Esophagus (tissue), 2 donors: ENCODE data around the gene EXOG. TPM values are rescaled to one million over a fixed set of nuclear protein-coding genes. Genes with fewer than 3 reads are reported as not detected.
"Not testable (repeated sequence)": the region's sequence is repeated elsewhere in the genome, so short reads cannot be mapped to it uniquely, and the experiment has no call there.

Source experiments
- H3K27ac ChIP-seq, 2 donors: one replicate each; pipeline ENCODE4 v1.5.1; 2013; ENCODE audit warnings: low read depth in 2 of 2, mild to moderate bottlenecking in 2 of 2, inconsistent platforms in 1 of 2, low read length in 1 of 2, moderate library complexity in 1 of 2
- H3K27me3 ChIP-seq, 2 donors: one replicate each; pipeline ENCODE4 v1.6.1; 2013; ENCODE audit warnings: low read length in 2 of 2, control low read depth in 1 of 2, mild to moderate bottlenecking in 1 of 2; ENCODE audit not compliant: insufficient read depth in 2 of 2, control insufficient read depth in 1 of 2
- H3K36me3 ChIP-seq, 2 donors: one replicate each; pipeline ENCODE4 v1.6.1; 2013; ENCODE audit warnings: low read length in 1 of 2; ENCODE audit not compliant: control insufficient read depth in 2 of 2, insufficient read depth in 2 of 2
- H3K4me1 ChIP-seq, 2 donors: one replicate each; pipeline ENCODE4 v1.6.1; 2013; ENCODE audit warnings: low read length in 1 of 2; ENCODE audit not compliant: control insufficient read depth in 2 of 2, insufficient read depth in 2 of 2
- H3K4me3 ChIP-seq, 2 donors: one replicate each; pipeline ENCODE4 v1.5.1; 2013; ENCODE audit warnings: low read length in 2 of 2, mild to moderate bottlenecking in 2 of 2, low read depth in 1 of 2, moderate library complexity in 1 of 2
- H3K9me3 ChIP-seq, 2 donors: one replicate each; pipeline ENCODE4 v1.6.1; 2013; ENCODE audit warnings: mild to moderate bottlenecking in 2 of 2, low read depth in 1 of 2, low read length in 1 of 2, moderate library complexity in 1 of 2; ENCODE audit not compliant: control insufficient read depth in 2 of 2, insufficient read depth in 1 of 2
- WGBS, 2 donors: extraction: QIAGEN DNeasy Blood & Tissue Kit; methylation state at CpG; one replicate each; pipeline ENCODE4 v1.1.7; 2013; 5-methylcytosine and 5-hydroxymethylcytosine counted together
- polyA plus RNA-seq, 2 donors: library from polyadenylated mRNA; stranded (reverse); fragments of 200-250 nt; gene quantifications; one replicate each; pipeline ENCODE4 v1.2.3, GENCODE V29; 2013
- donor health status: healthy with polysubstance abuse.
- donor health status: Bipolar disorder and iron deficiency.

The EXOG gene
- polyA plus RNA-seq, 2 donors, result 2.4 to 4.1 TPM

DNA sequence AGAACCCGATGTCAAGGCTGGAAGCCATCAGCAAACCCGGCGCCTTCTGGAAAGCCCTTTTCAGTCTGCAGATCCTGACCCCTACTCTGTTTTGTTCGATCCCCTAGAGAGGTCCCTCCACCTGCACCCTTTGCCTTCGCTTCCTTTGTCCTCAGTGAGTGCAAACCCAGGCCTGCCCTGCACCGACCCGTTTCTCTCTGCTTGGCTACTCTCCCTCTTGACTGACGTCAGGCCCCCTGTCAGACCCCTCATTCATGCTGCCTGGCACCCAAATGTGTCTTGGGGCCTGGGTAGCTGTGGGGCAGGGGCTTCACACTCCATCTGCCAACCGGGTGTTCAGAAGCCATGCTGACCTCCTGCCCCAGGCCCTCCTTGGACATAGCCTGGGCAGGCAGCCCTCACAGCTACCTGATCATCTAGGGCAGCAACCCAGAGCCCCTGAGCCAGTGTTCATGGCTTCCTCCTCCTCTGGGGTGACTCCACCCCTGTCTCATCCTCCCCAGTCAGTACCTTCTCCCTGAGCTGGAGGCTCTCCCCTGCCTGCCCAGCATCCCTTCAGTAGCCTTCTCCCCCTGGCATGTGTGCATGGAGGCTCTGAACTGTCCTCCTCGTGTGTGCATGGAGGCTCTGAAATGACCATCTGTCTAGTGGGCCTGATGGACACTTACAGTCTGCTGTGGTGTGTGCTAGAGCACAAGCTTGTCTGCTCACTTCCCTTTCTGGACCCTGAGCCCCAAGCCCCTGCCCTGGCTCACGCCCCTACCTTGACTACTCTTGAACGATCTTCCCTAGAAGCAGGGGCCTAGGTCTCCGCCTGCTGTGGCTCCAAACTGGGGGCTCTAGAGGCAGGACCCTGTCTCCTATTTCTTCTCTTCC is 69.4 kb downstream of the EXOG start:
- Histone ChIP-seq H3K4me1 (no peaks in the 10 kb centered on the region), H3K4me3 (no peak overlapping the region), H3K9me3 (no peaks in the 10 kb centered on the region), H3K36me3 (no peaks in the 10 kb centered on the region), H3K27ac (no peak overlapping the region), H3K27me3 (no peaks in the 10 kb centered on the region)
- 87 to 91% methylated on average over 13 of the region's 13 CpGs for WGBS, 2 donors

DNA sequence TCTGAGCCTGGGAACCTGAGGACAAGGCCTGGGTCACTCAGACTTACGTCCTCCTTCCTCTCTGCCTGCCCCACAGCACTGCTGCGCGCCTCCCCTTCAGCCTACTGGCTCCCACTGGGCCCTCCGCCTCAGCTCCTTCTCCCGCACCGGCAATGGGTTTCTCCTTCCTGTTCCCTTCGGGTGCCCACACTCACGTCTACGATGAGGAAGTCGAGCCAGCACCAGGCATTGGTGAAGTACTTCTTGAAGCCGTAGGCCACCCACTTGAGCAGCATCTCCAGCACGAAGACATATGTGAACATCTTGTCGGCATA is 70.0 kb downstream of the EXOG start:
- Histone ChIP-seq H3K36me3 (no peaks in the 10 kb centered on the region), H3K27me3 (no peaks in the 10 kb centered on the region), H3K9me3 (no peaks in the 10 kb centered on the region), H3K4me3 (no peak overlapping the region), H3K4me1 (no peaks in the 10 kb centered on the region), H3K27ac (no peak overlapping the region)
- WGBS, 2 donors, result 89 to 93% methylated on average over 13 of the region's 13 CpGs

GRCh38 chr3:38566794-38567193 is 70.7 kb downstream of the EXOG start:
- H3K4me3 ChIP-seq, H3K4me1 ChIP-seq, H3K27ac ChIP-seq, H3K36me3 ChIP-seq, H3K9me3 ChIP-seq, H3K27me3 ChIP-seq: not testable (repeated sequence)
- 84% methylated on average over 7 of the region's 7 CpGs for WGBS, 2 donors

GRCh38 chr3:38567498-38567897 is 71.4 kb downstream of the EXOG start:
- Histone ChIP-seq H3K4me3 (no peak overlapping the region), H3K27ac (no peak overlapping the region), H3K9me3 (no peaks in the 10 kb centered on the region), H3K27me3 (no peaks in the 10 kb centered on the region), H3K4me1 (no peaks in the 10 kb centered on the region), H3K36me3 (no peaks in the 10 kb centered on the region)
- 84 to 91% methylated on average over 4 of the region's 4 CpGs for WGBS, 2 donors

DNA sequence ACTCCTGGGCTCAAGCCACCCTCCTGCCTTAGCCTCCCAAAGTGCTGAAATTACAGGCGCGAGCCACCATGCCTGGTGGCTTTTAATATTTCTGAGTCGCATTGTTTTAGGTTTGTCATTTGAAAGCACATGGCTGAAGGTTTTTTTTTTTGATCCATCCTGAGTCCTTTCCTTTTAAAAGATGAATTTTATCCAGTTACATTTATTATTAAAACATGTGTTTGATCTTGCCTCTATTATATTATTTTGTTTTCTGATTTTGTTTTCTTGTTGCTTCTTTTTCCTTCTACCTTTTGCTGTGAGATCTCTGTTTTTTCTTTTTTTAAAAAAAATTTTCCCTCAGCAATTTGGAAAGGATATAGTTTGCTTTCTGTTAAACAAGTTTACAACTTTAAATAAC is 77.0 kb downstream of the EXOG start:
- Histone ChIP-seq H3K4me1 (no peaks in the 10 kb centered on the region), H3K27me3 (no peaks in the 10 kb centered on the region), H3K4me3 (no peak overlapping the region), H3K9me3 (no peaks in the 10 kb centered on the region), H3K36me3 (no peaks in the 10 kb centered on the region), H3K27ac (no peak overlapping the region)
- WGBS, 2 donors, result 80 to 93% methylated on average over 3 of the region's 3 CpGs

DNA sequence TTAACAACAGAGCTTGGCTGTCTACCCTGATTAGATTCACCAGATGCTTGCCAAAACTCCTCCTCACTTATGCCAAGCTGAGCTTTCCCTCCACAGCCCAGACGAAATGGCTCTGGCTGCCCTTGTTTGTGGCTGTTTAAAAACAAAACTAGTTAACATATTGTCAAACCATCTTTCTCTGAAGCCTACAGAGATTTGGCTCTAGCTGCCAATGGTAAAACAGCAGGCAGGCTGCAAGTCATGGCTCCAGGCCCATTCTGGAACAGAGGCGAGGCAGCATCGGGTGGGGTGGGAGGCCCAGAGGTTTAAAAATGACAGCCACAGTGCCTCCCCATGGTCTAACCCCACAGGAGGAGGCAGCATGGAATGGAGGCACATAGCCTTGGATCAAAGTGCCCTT is 77.4 kb downstream of the EXOG start:
- no peaks in the 10 kb centered on the region for H3K9me3 ChIP-seq
- H3K36me3 ChIP-seq, result no peaks in the 10 kb centered on the region
- H3K27ac ChIP-seq, result no peak overlapping the region
- H3K4me1 ChIP-seq, result no peaks in the 10 kb centered on the region
- 60 to 65% methylated on average over 3 of the region's 3 CpGs for WGBS, 2 donors
- no peaks in the 10 kb centered on the region for H3K27me3 ChIP-seq
- H3K4me3 ChIP-seq, result no peak overlapping the region

DNA sequence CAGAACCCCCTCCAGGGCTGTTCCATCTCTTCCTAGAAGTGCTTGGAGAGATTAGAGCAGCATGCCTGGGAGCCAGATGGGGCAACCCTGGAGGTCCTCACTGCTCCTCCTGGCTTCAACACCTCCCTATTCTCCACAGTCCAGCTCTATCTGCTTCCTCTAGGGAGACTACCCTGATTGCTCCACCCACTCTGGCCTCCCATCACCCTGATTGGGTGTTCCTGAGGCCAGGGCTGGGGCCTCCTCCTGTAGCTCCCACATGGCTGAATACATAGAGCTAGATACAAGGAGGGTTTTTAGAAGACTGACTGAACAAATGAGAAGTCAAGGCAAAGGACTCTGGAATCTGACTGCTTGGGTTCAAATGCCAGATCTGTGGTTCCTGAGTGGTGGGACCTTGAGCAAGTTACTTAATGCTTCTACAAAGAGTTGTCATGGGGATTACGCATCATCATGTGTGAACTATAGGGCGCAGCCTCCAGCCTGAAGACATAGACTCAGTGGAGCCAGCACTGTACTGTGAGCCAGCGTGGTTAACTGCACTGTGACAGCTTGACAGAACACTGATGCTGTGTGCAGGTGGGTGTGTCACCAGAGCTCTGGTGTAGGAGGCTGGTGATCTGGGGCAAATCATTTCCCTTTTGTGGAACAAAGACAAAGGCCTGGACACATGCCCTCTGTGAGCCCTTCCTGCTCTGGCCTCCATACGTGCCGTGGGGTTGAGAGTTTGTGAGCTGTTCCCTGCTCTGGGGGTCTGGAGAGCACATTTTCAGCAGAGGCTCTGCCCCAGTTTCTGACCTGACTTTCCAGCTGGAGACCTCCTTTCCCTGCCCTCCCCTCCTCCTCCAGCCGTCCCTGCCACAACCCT is 78.5 kb downstream of the EXOG start:
- Histone ChIP-seq H3K9me3 (no peaks in the 10 kb centered on the region), H3K36me3 (no peaks in the 10 kb centered on the region), H3K27me3 (no peaks in the 10 kb centered on the region), H3K4me1 (no peaks in the 10 kb centered on the region), H3K27ac (no peak overlapping the region), H3K4me3 (no peak overlapping the region)
- 69 to 75% methylated on average over 6 of the region's 6 CpGs for WGBS, 2 donors

DNA sequence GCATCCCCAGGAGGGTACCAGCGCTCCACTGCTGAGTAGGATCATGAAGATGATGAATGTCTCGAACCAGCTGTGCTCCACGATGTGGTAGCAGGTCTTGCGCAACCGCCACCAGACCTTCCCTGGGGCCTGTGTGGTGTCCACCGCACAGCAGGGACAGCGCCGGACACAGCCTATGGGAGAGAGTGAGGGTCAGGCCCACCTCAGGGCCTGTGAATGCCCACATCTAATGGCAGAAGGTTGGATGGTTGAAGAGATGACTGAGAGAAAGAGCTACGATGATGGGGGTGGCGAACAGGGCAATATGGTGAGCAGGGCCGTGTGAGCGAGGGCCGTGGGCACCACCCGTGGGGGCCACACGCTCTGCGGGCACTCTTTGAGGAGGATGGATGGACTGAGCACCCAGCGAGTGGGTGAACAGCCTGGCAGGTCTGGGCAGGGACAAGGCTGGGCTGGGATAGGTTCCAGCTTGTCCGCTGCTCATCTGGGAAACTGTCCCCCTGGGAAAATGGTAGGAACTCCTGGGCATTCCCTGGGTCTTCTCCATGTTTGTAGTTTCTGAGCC is 79.2 kb downstream of the EXOG start:
- no peaks in the 10 kb centered on the region for H3K27me3 ChIP-seq
- no peaks in the 10 kb centered on the region for H3K36me3 ChIP-seq
- H3K27ac ChIP-seq, result no peak overlapping the region
- H3K4me1 ChIP-seq, result no peaks in the 10 kb centered on the region
- no peak overlapping the region for H3K4me3 ChIP-seq
- 86 to 88% methylated on average over 18 of the region's 18 CpGs for WGBS, 2 donors
- no peaks in the 10 kb centered on the region for H3K9me3 ChIP-seq
